Panc1 (cell line): ENCODE results near the gene SSUH2. TPM values are rescaled to one million over a fixed set of nuclear protein-coding genes. Genes with fewer than 3 reads are reported as not detected.

Experiments used
- ATAC-seq: fragments of 200-7000 bp; cut with Tn5 transposase; 2 replicates; pipeline ENCODE4 v1.9.1; 2020; ENCODE audit warnings: mild to moderate bottlenecking, moderate library complexity
- BruUV-seq: library from RNA; stranded (reverse); fragments of 400-500 nt; replicated peaks from 2 replicates; lab custom pipeline; 2021; lab: Mats Ljungman, UMichigan
- CTCF ChIA-PET: fragments of 300-600 bp; sonication (Branson Sonifier 250); formaldehyde crosslinking; loops from one replicate; lab custom pipeline; 2022; ENCODE audit warnings: antibody characterized with exemption; lab: Charles Lee
- POLR2A ChIA-PET: fragments of 300-600 bp; sonication (Branson Sonifier 250); formaldehyde crosslinking; loops from one replicate; lab custom pipeline; 2022; ENCODE audit warnings: antibody characterized with exemption; lab: Charles Lee
- DNase-seq: peaks from one replicate; pipeline ENCODE4 v3.0.0-alpha.2; 2010; ENCODE audit warnings: low read depth, low spot score
- H3K27ac ChIP-seq: 2 replicates; pipeline ENCODE4 v1.5.1; 2011; ENCODE audit warnings: mild to moderate bottlenecking, low read length, inconsistent platforms
- H3K27me3 ChIP-seq: fragments of 200-500 bp; sonication (Bioruptor generic); 2 replicates; pipeline ENCODE4 v1.6.0; 2014; ENCODE audit warnings: low read length, inconsistent platforms; ENCODE audit not compliant: control insufficient read depth, insufficient read depth
- H3K36me3 ChIP-seq: fragments of 200-500 bp; sonication (Bioruptor generic); 2 replicates; pipeline ENCODE4 v1.5.1; 2014; ENCODE audit warnings: inconsistent platforms, mild to moderate bottlenecking, low read length, moderate library complexity; ENCODE audit not compliant: control insufficient read depth, insufficient read depth
- H3K4me1 ChIP-seq: 2 replicates; pipeline ENCODE4 v1.5.1; 2011; ENCODE audit warnings: inconsistent platforms, mild to moderate bottlenecking, low read length, moderate library complexity; ENCODE audit not compliant: control insufficient read depth, insufficient read depth
- H3K4me3 ChIP-seq, 2 experiments: 2 replicates each; pipeline ENCODE4 v1.5.1; 2011 to 2012; ENCODE audit warnings: low read depth in 2 of 2, low read length in 2 of 2, mild to moderate bottlenecking in 2 of 2, inconsistent platforms in 1 of 2, moderate library complexity in 1 of 2
- H3K9me3 ChIP-seq: fragments of 200-500 bp; sonication (Bioruptor generic); 2 replicates; pipeline ENCODE4 v1.5.1; 2014; ENCODE audit warnings: low read depth, mild to moderate bottlenecking, inconsistent platforms, low read length, moderate library complexity; ENCODE audit not compliant: control insufficient read depth, insufficient read depth
- CTCF ChIP-seq: fragments of 450-650 bp; IDR thresholded peaks from 2 replicates; pipeline ENCODE4 v1.5.1; 2017; ENCODE audit warnings: mild to moderate bottlenecking
- POLR2AphosphoS5 ChIP-seq: IDR thresholded peaks from 2 replicates; pipeline ENCODE4 v1.6.1; 2012; ENCODE audit warnings: mild to moderate bottlenecking, low read depth, low read length, moderate library complexity
- REST ChIP-seq, 2 experiments: IDR thresholded peaks; 2 replicates each; pipeline ENCODE4 v1.6.1; 2011 to 2012; ENCODE audit warnings: low read depth in 2 of 2, control low read depth in 1 of 2, low read length in 1 of 2, mild to moderate bottlenecking in 1 of 2, moderate library complexity in 1 of 2; ENCODE audit not compliant: insufficient read depth in 1 of 2
- SIN3A ChIP-seq: IDR thresholded peaks from 2 replicates; pipeline ENCODE4 v1.6.1; 2012; ENCODE audit warnings: low read depth, mild to moderate bottlenecking, low read length, moderate library complexity, borderline replicate concordance; ENCODE audit not compliant: insufficient read depth
- TCF7L2 ChIP-seq: IDR thresholded peaks from 2 replicates; pipeline ENCODE4 v1.6.1; 2011; ENCODE audit warnings: mild to moderate bottlenecking, low read depth, low read length, inconsistent platforms
- in situ Hi-C: cut with HindIII; loops from 2 replicates; pipeline ENCODE4 v1.10.0; 2016; ENCODE audit warnings: low sequenced_read_pairs, low pct_unique_long_range_greater_than_20kb
- intact Hi-C: fragments of 100-400 bp; cut with micrococcal nuclease; formaldehyde crosslinking; loops from one replicate; pipeline ENCODE4 v1.10.0; 2022; ENCODE audit not compliant: unreplicated experiment
- total RNA-seq: library from RNA; stranded (reverse); gene quantifications from one replicate; pipeline ENCODE4 v1.2.1, GENCODE V29; 2021; ENCODE audit not compliant: unreplicated experiment

The SSUH2 gene
- total RNA-seq, 1 experiment from 2014 or later: not detected

GRCh38 chr3:8603115-8603710, 41.4 kb downstream of the SSUH2 start:
- ATAC-seq: no peak
- in situ Hi-C loops: no loop called here
- H3K4me1 ChIP-seq: no peaks in the 10 kb centered on the region
- no peak overlapping the region for H3K4me3 ChIP-seq
- no peak for DNase-seq
- TF ChIP-seq TCF7L2: no peak
- TF ChIP-seq CTCF: no peak
- no peak for TF ChIP-seq POLR2AphosphoS5
- no peak for TF ChIP-seq SIN3A
- TF ChIP-seq REST (IDR thresholded peaks at IDR 0.05; ENCODE audit: insufficient read depth in 1 of 2, low read depth in 2 of 2, low read length in 1 of 2): no peak
- no peaks in the 10 kb centered on the region for H3K27me3 ChIP-seq
- no TSS peak for BruUV-seq
- no peak overlapping the region for H3K27ac ChIP-seq
- intact Hi-C loops: no loop called here
- POLR2A ChIA-PET: no interaction called here
- no peaks in the 10 kb centered on the region for H3K9me3 ChIP-seq
- H3K36me3 ChIP-seq: no peaks in the 10 kb centered on the region
- CTCF ChIA-PET: no interaction called here

- in situ Hi-C loops: no loop called here
These were observed 44.1 kb downstream of the SSUH2 start for GRCh38 chr3:8600457-8600856.

More at GRCh38 chr3:8600457-8600856, 44.1 kb downstream of the SSUH2 start:
- POLR2A ChIA-PET: no interaction called here
- Histone ChIP-seq H3K27ac (no peak overlapping the region), H3K27me3 (no peaks in the 10 kb centered on the region), H3K36me3 (no peaks in the 10 kb centered on the region), H3K4me1 (no peaks in the 10 kb centered on the region), H3K9me3 (no peaks in the 10 kb centered on the region), H3K4me3 (no peak overlapping the region)
- BruUV-seq: no TSS peak
- intact Hi-C loops: no loop called here
- DNase-seq (no peak), ATAC-seq (no peak)
- CTCF ChIA-PET: no interaction called here
- TF ChIP-seq CTCF: no peak
- no peak for TF ChIP-seq POLR2AphosphoS5
- no peak for TF ChIP-seq SIN3A
- no peak for TF ChIP-seq REST (IDR thresholded peaks at IDR 0.05; ENCODE audit: insufficient read depth in 1 of 2, low read depth in 2 of 2, low read length in 1 of 2)
- no peak for TF ChIP-seq TCF7L2
